ENCODE results near the gene TCF7.

Gene TCF7

GRCh38 chr5:134114886-134115805 is 665 bp downstream of the TCF7 start:
- no peak for DNase-seq

GRCh38 chr5:134115806-134116175 is 1.3 kb downstream of the TCF7 start:
- no peak for DNase-seq

GRCh38 chr5:134116286-134116685 is 1.8 kb downstream of the TCF7 start:
- DNase-seq = no peak

GRCh38 chr5:134116789-134117761 is 2.6 kb downstream of the TCF7 start:
- DNase-seq = no peak

- DNase-seq = no peak
Measured at GRCh38 chr5:134118212-134118835, 3.8 kb downstream of the TCF7 start.

- DNase-seq = no peak
Measured at GRCh38 chr5:134119720-134120119, 5.2 kb downstream of the TCF7 start.

- no peak for DNase-seq
Measured at GRCh38 chr5:134120386-134121138, 6.1 kb downstream of the TCF7 start.

- no peak for DNase-seq
Measured at GRCh38 chr5:134122530-134122929, 8.0 kb downstream of the TCF7 start.

GRCh38 chr5:134123360-134123759 is 8.9 kb downstream of the TCF7 start:
- DNase-seq = no peak

- no peak for DNase-seq
Measured at GRCh38 chr5:134124289-134125038, 10.0 kb downstream of the TCF7 start.

GRCh38 chr5:134125039-134126015 is 10.8 kb downstream of the TCF7 start:
- DNase-seq = no peak

- DNase-seq = no peak
Measured at GRCh38 chr5:134127376-134127861, 12.9 kb downstream of the TCF7 start.

GRCh38 chr5:134127988-134128647 is 13.6 kb downstream of the TCF7 start:
- DNase-seq = no peak

- DNase-seq = no peak
Measured at GRCh38 chr5:134128648-134128995, 14.1 kb downstream of the TCF7 start.

GRCh38 chr5:134129411-134130238 is 15.1 kb downstream of the TCF7 start:
- no peak for DNase-seq

- no peak for DNase-seq
Measured at GRCh38 chr5:134130239-134130945, 15.9 kb downstream of the TCF7 start.

- no peak for DNase-seq
Measured at GRCh38 chr5:134131165-134131564, 16.7 kb downstream of the TCF7 start.

All from NCI-H1048 (cell line).